Endothelial cell of umbilical vein (primary cell): Measurements from ENCODE around the gene PSMB9. TPM values are rescaled to one million over a fixed set of nuclear protein-coding genes. Genes with fewer than 3 reads are reported as not detected.

Experiments used
- BruUV-seq: library from RNA; stranded (reverse); fragments of 400-500 nt; replicated peaks from 2 replicates; lab custom pipeline; 2021; lab: Mats Ljungman, UMichigan
- CTCF ChIA-PET: fragments of 300-600, 350-600 bp; sonication (Branson Sonifier 250); formaldehyde crosslinking; loops from one replicate; lab custom pipeline; 2021; ENCODE audit warnings: antibody characterized with exemption, inconsistent platforms; lab: Charles Lee
- POLR2A ChIA-PET: fragments of 300-600, 350-600 bp; sonication (Branson Sonifier 250); formaldehyde crosslinking; loops from one replicate; lab custom pipeline; 2021; ENCODE audit warnings: antibody characterized with exemption, inconsistent platforms; lab: Charles Lee
- DNase-seq: peaks from one replicate; pipeline ENCODE4 v3.0.0-alpha.2; 2011; ENCODE audit warnings: low read depth, low spot score
- FAIRE-seq: peaks from 2 replicates; lab custom pipeline; 2011; peaks lifted over from hg19 to GRCh38; lab: Jason Lieb, UNC
- H2AFZ ChIP-seq: 2 replicates; pipeline ENCODE4 v1.6.0; 2012; ENCODE audit warnings: low read depth, low read length, control low read depth, inconsistent platforms
- H3K27ac ChIP-seq: 2 replicates; pipeline ENCODE4 v1.5.1; 2011; ENCODE audit warnings: low read depth, mild to moderate bottlenecking, control low read depth, low read length, moderate library complexity; ENCODE audit not compliant: insufficient read depth
- H3K27me3 ChIP-seq, 2 experiments: 2 replicates each; pipeline versions ENCODE4 v1.6.0 to v1.6.1; 2011; ENCODE audit warnings: low read length in 2 of 2, mixed read lengths in 1 of 2; ENCODE audit not compliant: control insufficient read depth in 2 of 2, insufficient read depth in 2 of 2
- H3K36me3 ChIP-seq, 2 experiments: 2 replicates in 1 of 2; 3 replicates in 1 of 2; pipeline ENCODE4 v1.5.1; 2011; ENCODE audit warnings: low read length in 2 of 2, mild to moderate bottlenecking in 1 of 2, moderate library complexity in 1 of 2; ENCODE audit not compliant: control insufficient read depth in 2 of 2, insufficient read depth in 2 of 2; ENCODE audit errors: extremely low read depth in 1 of 2
- H3K4me1 ChIP-seq: 3 replicates; pipeline ENCODE4 v1.5.1; 2011; ENCODE audit warnings: mild to moderate bottlenecking, low read length; ENCODE audit not compliant: control insufficient read depth, insufficient read depth; ENCODE audit errors: extremely low read depth
- H3K4me2 ChIP-seq: 2 replicates; pipeline ENCODE4 v1.6.1; 2011; ENCODE audit warnings: low read length, control low read depth, mixed read lengths; ENCODE audit not compliant: insufficient read depth
- H3K4me3 ChIP-seq, 3 experiments: fragments of 200-600 bp in 1 of 3; sonication (generic), shearing (Covaris generic) in 1 of 3; replicated peaks in 1 of 3; 2 replicates each; pipeline ENCODE4 v1.5.1; 2011 to 2016; ENCODE audit warnings: control low read depth in 3 of 3, low read length in 3 of 3, mild to moderate bottlenecking in 2 of 3, inconsistent platforms in 1 of 3, low read depth in 1 of 3, moderate library complexity in 1 of 3; ENCODE audit not compliant: insufficient read depth in 1 of 3
- H3K79me2 ChIP-seq: 2 replicates; pipeline ENCODE4 v1.6.0; 2012; ENCODE audit warnings: low read length, inconsistent platforms; ENCODE audit not compliant: control insufficient read depth, insufficient read depth
- H3K9ac ChIP-seq: replicated peaks from 2 replicates; pipeline ENCODE3; 2011; ENCODE audit warnings: low read length, control low read depth; ENCODE audit not compliant: insufficient read depth; ENCODE audit errors: extremely low read depth
- H3K9me1 ChIP-seq: replicated peaks from 3 replicates; pipeline ENCODE4 v1.6.0; 2011; ENCODE audit warnings: mild to moderate bottlenecking, low read length; ENCODE audit not compliant: control insufficient read depth, insufficient read depth; ENCODE audit errors: extremely low read depth
- H3K9me3 ChIP-seq: replicated peaks from 2 replicates; pipeline ENCODE4 v1.5.1; 2012; ENCODE audit warnings: low read length, inconsistent platforms; ENCODE audit not compliant: control insufficient read depth, insufficient read depth
- H4K20me1 ChIP-seq: replicated peaks from 2 replicates; pipeline ENCODE3; 2011; ENCODE audit warnings: mild to moderate bottlenecking, low read length; ENCODE audit not compliant: control insufficient read depth, insufficient read depth; ENCODE audit errors: extremely low read depth
- CTCF ChIP-seq, 2 donors: IDR thresholded peaks; 1 replicate in 1 of 2; 2 replicates in 1 of 2; pipeline ENCODE4 v1.5.1; 2011; ENCODE audit warnings: low read length in 2 of 2, mild to moderate bottlenecking in 2 of 2, moderate library complexity in 2 of 2, control low read depth in 1 of 2, inconsistent platforms in 1 of 2, low read depth in 1 of 2; ENCODE audit not compliant: insufficient read depth in 1 of 2; ENCODE audit errors: extremely low read depth in 1 of 2
- EZH2 ChIP-seq: IDR thresholded peaks from 2 replicates; pipeline ENCODE4 v1.6.1; 2012; ENCODE audit warnings: borderline replicate concordance, low read depth, mild to moderate bottlenecking, moderate library complexity, low read length, inconsistent platforms; ENCODE audit not compliant: severe bottlenecking
- FOS ChIP-seq: IDR thresholded peaks from 2 replicates; pipeline ENCODE4 v1.6.1; 2011; ENCODE audit warnings: mild to moderate bottlenecking, low read length, moderate library complexity, borderline replicate concordance; ENCODE audit not compliant: insufficient read depth
- GATA2 ChIP-seq: IDR thresholded peaks from 2 replicates; pipeline ENCODE4 v1.7.0; 2011; ENCODE audit warnings: low read depth, mild to moderate bottlenecking, moderate library complexity, mixed read lengths, low read length; ENCODE audit not compliant: insufficient read length, insufficient read depth
- JUN ChIP-seq: IDR thresholded peaks from 2 replicates; pipeline ENCODE4 v1.6.1; 2011; ENCODE audit warnings: borderline replicate concordance, low read depth; ENCODE audit not compliant: insufficient read length, insufficient read depth
- MAX ChIP-seq: IDR thresholded peaks from 2 replicates; pipeline ENCODE4 v1.6.1; 2011; ENCODE audit not compliant: insufficient read depth, insufficient read length
- MYC ChIP-seq: IDR thresholded peaks from one replicate; pipeline ENCODE4 v1.6.1; 2011; ENCODE audit warnings: mild to moderate bottlenecking, low read depth, low read length
- POLR2A ChIP-seq: IDR thresholded peaks from 2 replicates; pipeline ENCODE4 v1.6.1; 2012; ENCODE audit warnings: low read depth, mild to moderate bottlenecking, control low read depth, low read length
- POLR2AphosphoS5 ChIP-seq: IDR thresholded peaks from 2 replicates; pipeline ENCODE4 v1.6.1; 2012; ENCODE audit warnings: low read depth, mild to moderate bottlenecking, control low read depth, low read length, moderate library complexity; ENCODE audit not compliant: insufficient read depth
- dilution Hi-C: fragments of 300-500 bp; cut with MboI; formaldehyde crosslinking; loops from one replicate; pipeline ENCODE4 v1.15.0; 2019; ENCODE audit warnings: low sequenced_read_pairs; ENCODE audit not compliant: extremely low pct_ligation_motif_present
- intact Hi-C: fragments of 100-400 bp; cut with micrococcal nuclease; formaldehyde crosslinking; loops from one replicate; pipeline ENCODE4 v1.10.0; 2022
- polyA plus RNA-seq, 4 experiments: library from polyadenylated mRNA; depleted of rRNA in 3 of 4; stranded (reverse) in 3 of 4; unstranded in 1 of 4; fragments of >200 nt; gene quantifications; 2 replicates each; pipeline versions ENCODE4 v1.2.1 to v1.2.3, GENCODE V29; 2011 to 2012; ENCODE audit warnings: missing spikeins in 1 of 4
- total RNA-seq: library from RNA; stranded (reverse); gene quantifications from 2 replicates; pipeline ENCODE4 v1.2.3, GENCODE V29; 2021

Gene PSMB9
- total and polyA plus RNA-seq, 2 donors (not counting 3 experiments of a cell fraction or from before 2014, with no cell fraction given) = 6.3 TPM

GRCh38 chr6:32854376-32855178 lies 585 bp downstream of the PSMB9 start:
- H3K4me2 ChIP-seq = peak overlapping the region; percentile 75
- no peak overlapping the region for H3K9ac ChIP-seq
- FAIRE-seq (peak; percentile 68), DNase-seq (no peak)
- intact Hi-C loops (loop anchor here (1.0 kb wide), 2 partner anchors 16 to 28 kb away; partner anchors contain the start of gene TAP2), dilution Hi-C loops (no loop called here)
- H3K27me3 ChIP-seq = peaks cover 2 to 17% of the 10 kb centered on the region in 2 experiments
- H3K27ac ChIP-seq = no peak overlapping the region
- H4K20me1 ChIP-seq = no peaks in the 10 kb centered on the region
- H2AFZ ChIP-seq = peak overlapping the region; percentile 61
- peaks cover 13% of the 10 kb centered on the region for H3K4me1 ChIP-seq
- POLR2A ChIA-PET = interaction anchor here (1.4 to 2.2 kb wide), 2 partner anchors 16 to 117 kb away, joined by 7 to 12 read pairs; partner anchors contain the start of gene TAP2
- H3K9me3 ChIP-seq = no peaks in the 10 kb centered on the region
- no TSS peak for BruUV-seq
- H3K79me2 ChIP-seq = no peaks in the 10 kb centered on the region
- peak overlapping the region; percentile 63 to 83 (median 75) for H3K4me3 ChIP-seq
- no peaks in the 10 kb centered on the region for H3K36me3 ChIP-seq
- CTCF ChIA-PET = interaction anchor here (1.3 to 8.1 kb wide), 8 partner anchors 10 to 439 kb away, joined by 5 to 274 read pairs (median 20); partner anchors contain the start of genes HLA-DMA, PSMB8 and TAP2
- TF ChIP-seq CTCF (IDR thresholded peaks at IDR 0.05; ENCODE audit: extremely low read depth in 1 of 2, insufficient read depth in 1 of 2, low read depth in 1 of 2, low read length in 2 of 2) = no peak
- TF ChIP-seq MAX = no peak
- no peak for TF ChIP-seq GATA2
- no peak for TF ChIP-seq POLR2A
- no peak for TF ChIP-seq FOS
- TF ChIP-seq MYC = no peak
- no peak for TF ChIP-seq POLR2AphosphoS5
- TF ChIP-seq EZH2 = no peak
- TF ChIP-seq JUN = no peak
- no peaks in the 10 kb centered on the region for H3K9me1 ChIP-seq
